HepG2 (cell line): Measurements from ENCODE around the gene CHST12. TPM values are rescaled to one million over a fixed set of nuclear protein-coding genes. Genes with fewer than 3 reads are reported as not detected.
A peak's percentile ranks its signal among the peaks of the same experiment; 100 is the strongest.

Experiments used
- BRD4 ChIP-seq: sonication (generic); formaldehyde crosslinking; IDR thresholded peaks from 2 replicates; pipeline ENCODE4 v1.4.0; 2020; ENCODE audit warnings: missing genetic modification reagents
- CHCHD3 ChIP-seq: sonication (generic); formaldehyde crosslinking; IDR thresholded peaks from 2 replicates; pipeline ENCODE4 v1.8.0; 2022; ENCODE audit warnings: mild to moderate bottlenecking, missing genetic modification reagents, moderate library complexity
- EEA1 ChIP-seq: sonication (generic); formaldehyde crosslinking; IDR thresholded peaks from 2 replicates; pipeline ENCODE4 v1.5.1; 2020; ENCODE audit warnings: mild to moderate bottlenecking, missing genetic modification reagents, borderline replicate concordance
- FOXK2 ChIP-seq: fragments of 450-650 bp; IDR thresholded peaks from 2 replicates; pipeline ENCODE4 v1.6.1; 2016
- KMT2A ChIP-seq: sonication (generic); formaldehyde crosslinking; IDR thresholded peaks from 2 replicates; pipeline ENCODE4 v1.4.0; 2020; ENCODE audit warnings: missing genetic modification reagents
- MXD3 ChIP-seq: IDR thresholded peaks from 2 replicates; pipeline ENCODE4 v1.6.1; 2016; ENCODE audit warnings: mild to moderate bottlenecking, missing biosample characterization, missing genetic modification reagents
- PRPF4 ChIP-seq: fragments of 200-400 bp; formaldehyde crosslinking; IDR thresholded peaks from 2 replicates; pipeline ENCODE4 v1.6.1; 2016; ENCODE audit warnings: low read length, low read depth; ENCODE audit not compliant: poor library complexity, severe bottlenecking
- RBFOX2 ChIP-seq: fragments of 200-400 bp; formaldehyde crosslinking; IDR thresholded peaks from 2 replicates; pipeline ENCODE4 v1.6.1; 2017; ENCODE audit warnings: low read depth, mild to moderate bottlenecking, low read length
- SMAD3 ChIP-seq: sonication (generic); formaldehyde crosslinking; IDR thresholded peaks from 2 replicates; pipeline ENCODE4 v1.4.0; 2020; ENCODE audit warnings: missing genetic modification reagents
- SP4 ChIP-seq: sonication (generic); formaldehyde crosslinking; IDR thresholded peaks from 2 replicates; pipeline ENCODE4 v1.8.1; 2023; ENCODE audit warnings: mild to moderate bottlenecking, missing genetic modification reagents
- TBX2 ChIP-seq: sonication (generic); formaldehyde crosslinking; IDR thresholded peaks from 2 replicates; pipeline ENCODE4 v1.5.0; 2020; ENCODE audit warnings: missing genetic modification reagents, mild to moderate bottlenecking, borderline replicate concordance
- ZBTB7A ChIP-seq: sonication (generic); formaldehyde crosslinking; IDR thresholded peaks from 2 replicates; pipeline ENCODE4 v1.8.0; 2022; ENCODE audit warnings: mild to moderate bottlenecking, missing genetic modification reagents
- ZFX ChIP-seq: sonication (generic); formaldehyde crosslinking; IDR thresholded peaks from 2 replicates; pipeline ENCODE4 v1.4.0; 2020; ENCODE audit warnings: mild to moderate bottlenecking, low read depth, missing genetic modification reagents, moderate library complexity
- ZNF446 ChIP-seq: sonication (generic); formaldehyde crosslinking; IDR thresholded peaks from 2 replicates; pipeline ENCODE4 v1.5.0; 2020; ENCODE audit warnings: mild to moderate bottlenecking, missing genetic modification reagents
- ZNF546 ChIP-seq: sonication (generic); formaldehyde crosslinking; conservative IDR thresholded peaks from 2 replicates; pipeline ENCODE4 v1.8.1; 2023; ENCODE audit warnings: mild to moderate bottlenecking, missing genetic modification reagents
- ZNF576 ChIP-seq: sonication (generic); formaldehyde crosslinking; IDR thresholded peaks from 2 replicates; pipeline ENCODE4 v1.4.0; 2020; ENCODE audit warnings: mild to moderate bottlenecking, missing genetic modification reagents
- ZNF850 ChIP-seq: sonication (generic); formaldehyde crosslinking; conservative IDR thresholded peaks from 2 replicates; pipeline ENCODE4 v1.9.0; 2021; ENCODE audit warnings: mild to moderate bottlenecking, missing genetic modification reagents
- polyA plus RNA-seq, 8 experiments: library from polyadenylated mRNA; depleted of rRNA in 3 of 8; stranded (reverse) in 7 of 8; unstranded in 1 of 8; fragments of >200 nt; fragmentation: Illumina TruSeq in 4 of 8; extraction: Trizol in 4 of 8; gene quantifications; 2 replicates each; pipeline versions ENCODE4 v1.2.1 to v1.2.3, GENCODE V29; 2011 to 2016; ENCODE audit warnings: low read depth in 4 of 8, missing spikeins in 1 of 8, mixed read lengths in 1 of 8; ENCODE audit not compliant: insufficient read depth in 1 of 8
- total RNA-seq, 5 experiments: library from RNA; depleted of rRNA; stranded (reverse); fragments of >200 nt; fragmentation: Illumina TruSeq; extraction: Trizol; gene quantifications; 2 replicates each; pipeline ENCODE4 v1.2.3, GENCODE V29; 2016; ENCODE audit warnings: low read depth in 1 of 5
- TF ChIP-seq, protein P1 (sequence below): sonication (generic); formaldehyde crosslinking; IDR thresholded peaks from 2 replicates; pipeline ENCODE4 v1.5.1; 2020; ENCODE audit warnings: mild to moderate bottlenecking, missing genetic modification reagents, moderate library complexity
- TF ChIP-seq, protein P2 (sequence below): sonication (generic); formaldehyde crosslinking; IDR thresholded peaks from 2 replicates; pipeline ENCODE4 v1.4.0; 2020; ENCODE audit warnings: mild to moderate bottlenecking, missing genetic modification reagents
- TF ChIP-seq, protein P3 (sequence below): sonication (generic); formaldehyde crosslinking; IDR thresholded peaks from 2 replicates; pipeline ENCODE4 v1.8.0; 2022; ENCODE audit warnings: missing genetic modification reagents, mild to moderate bottlenecking, moderate library complexity, borderline replicate concordance

Gene CHST12
- total and polyA plus RNA-seq, 2 of the 13 experiments (the other 11 are each of a cell fraction or from before 2014, with no cell fraction given), result 6.4 to 15.8 TPM

- TF ChIP-seq, protein P1, sequence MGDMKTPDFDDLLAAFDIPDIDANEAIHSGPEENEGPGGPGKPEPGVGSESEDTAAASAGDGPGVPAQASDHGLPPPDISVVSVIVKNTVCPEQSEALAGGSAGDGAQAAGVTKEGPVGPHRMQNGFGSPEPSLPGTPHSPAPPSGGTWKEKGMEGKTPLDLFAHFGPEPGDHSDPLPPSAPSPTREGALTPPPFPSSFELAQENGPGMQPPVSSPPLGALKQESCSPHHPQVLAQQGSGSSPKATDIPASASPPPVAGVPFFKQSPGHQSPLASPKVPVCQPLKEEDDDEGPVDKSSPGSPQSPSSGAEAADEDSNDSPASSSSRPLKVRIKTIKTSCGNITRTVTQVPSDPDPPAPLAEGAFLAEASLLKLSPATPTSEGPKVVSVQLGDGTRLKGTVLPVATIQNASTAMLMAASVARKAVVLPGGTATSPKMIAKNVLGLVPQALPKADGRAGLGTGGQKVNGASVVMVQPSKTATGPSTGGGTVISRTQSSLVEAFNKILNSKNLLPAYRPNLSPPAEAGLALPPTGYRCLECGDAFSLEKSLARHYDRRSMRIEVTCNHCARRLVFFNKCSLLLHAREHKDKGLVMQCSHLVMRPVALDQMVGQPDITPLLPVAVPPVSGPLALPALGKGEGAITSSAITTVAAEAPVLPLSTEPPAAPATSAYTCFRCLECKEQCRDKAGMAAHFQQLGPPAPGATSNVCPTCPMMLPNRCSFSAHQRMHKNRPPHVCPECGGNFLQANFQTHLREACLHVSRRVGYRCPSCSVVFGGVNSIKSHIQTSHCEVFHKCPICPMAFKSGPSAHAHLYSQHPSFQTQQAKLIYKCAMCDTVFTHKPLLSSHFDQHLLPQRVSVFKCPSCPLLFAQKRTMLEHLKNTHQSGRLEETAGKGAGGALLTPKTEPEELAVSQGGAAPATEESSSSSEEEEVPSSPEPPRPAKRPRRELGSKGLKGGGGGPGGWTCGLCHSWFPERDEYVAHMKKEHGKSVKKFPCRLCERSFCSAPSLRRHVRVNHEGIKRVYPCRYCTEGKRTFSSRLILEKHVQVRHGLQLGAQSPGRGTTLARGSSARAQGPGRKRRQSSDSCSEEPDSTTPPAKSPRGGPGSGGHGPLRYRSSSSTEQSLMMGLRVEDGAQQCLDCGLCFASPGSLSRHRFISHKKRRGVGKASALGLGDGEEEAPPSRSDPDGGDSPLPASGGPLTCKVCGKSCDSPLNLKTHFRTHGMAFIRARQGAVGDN (CRISPR knock-in tag), result peak; percentile 57; the same call in 1 of the 2 replicates
- TF ChIP-seq ZBTB7A (CRISPR knock-in tag) (0 out of 2 replicates have a peak, but pooled peaks have one; percentile 6), ZNF446 (CRISPR knock-in tag) (no peak), ZNF546 (CRISPR knock-in tag) (no peak), SMAD3 (CRISPR knock-in tag) (no peak), SP4 (CRISPR knock-in tag) (no peak), RBFOX2 (peak; percentile 85), PRPF4 (no peak), ZFX (CRISPR knock-in tag) (peak; percentile 13; the same call in 1 of the 2 replicates), ZNF576 (0 out of 2 replicates have a peak, but pooled peaks have one; percentile 23), CHCHD3 (CRISPR knock-in tag) (no peak), KMT2A (CRISPR knock-in tag) (0 out of 2 replicates have a peak, but pooled peaks have one; percentile 44), EEA1 (CRISPR knock-in tag) (peak; percentile 40; the same call in 1 of the 2 replicates), ZNF850 (peak; percentile 75; the same call in 1 of the 2 replicates), MXD3 (CRISPR knock-in tag) (no peak), FOXK2 (no peak), TBX2 (CRISPR knock-in tag) (no peak; the same call in 1 of the 2 replicates), BRD4 (CRISPR knock-in tag) (no peak)
- TF ChIP-seq, protein P2, sequence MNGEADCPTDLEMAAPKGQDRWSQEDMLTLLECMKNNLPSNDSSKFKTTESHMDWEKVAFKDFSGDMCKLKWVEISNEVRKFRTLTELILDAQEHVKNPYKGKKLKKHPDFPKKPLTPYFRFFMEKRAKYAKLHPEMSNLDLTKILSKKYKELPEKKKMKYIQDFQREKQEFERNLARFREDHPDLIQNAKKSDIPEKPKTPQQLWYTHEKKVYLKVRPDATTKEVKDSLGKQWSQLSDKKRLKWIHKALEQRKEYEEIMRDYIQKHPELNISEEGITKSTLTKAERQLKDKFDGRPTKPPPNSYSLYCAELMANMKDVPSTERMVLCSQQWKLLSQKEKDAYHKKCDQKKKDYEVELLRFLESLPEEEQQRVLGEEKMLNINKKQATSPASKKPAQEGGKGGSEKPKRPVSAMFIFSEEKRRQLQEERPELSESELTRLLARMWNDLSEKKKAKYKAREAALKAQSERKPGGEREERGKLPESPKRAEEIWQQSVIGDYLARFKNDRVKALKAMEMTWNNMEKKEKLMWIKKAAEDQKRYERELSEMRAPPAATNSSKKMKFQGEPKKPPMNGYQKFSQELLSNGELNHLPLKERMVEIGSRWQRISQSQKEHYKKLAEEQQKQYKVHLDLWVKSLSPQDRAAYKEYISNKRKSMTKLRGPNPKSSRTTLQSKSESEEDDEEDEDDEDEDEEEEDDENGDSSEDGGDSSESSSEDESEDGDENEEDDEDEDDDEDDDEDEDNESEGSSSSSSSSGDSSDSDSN, result peak; percentile 51; the same call in 1 of the 2 replicates
- TF ChIP-seq, protein P3, sequence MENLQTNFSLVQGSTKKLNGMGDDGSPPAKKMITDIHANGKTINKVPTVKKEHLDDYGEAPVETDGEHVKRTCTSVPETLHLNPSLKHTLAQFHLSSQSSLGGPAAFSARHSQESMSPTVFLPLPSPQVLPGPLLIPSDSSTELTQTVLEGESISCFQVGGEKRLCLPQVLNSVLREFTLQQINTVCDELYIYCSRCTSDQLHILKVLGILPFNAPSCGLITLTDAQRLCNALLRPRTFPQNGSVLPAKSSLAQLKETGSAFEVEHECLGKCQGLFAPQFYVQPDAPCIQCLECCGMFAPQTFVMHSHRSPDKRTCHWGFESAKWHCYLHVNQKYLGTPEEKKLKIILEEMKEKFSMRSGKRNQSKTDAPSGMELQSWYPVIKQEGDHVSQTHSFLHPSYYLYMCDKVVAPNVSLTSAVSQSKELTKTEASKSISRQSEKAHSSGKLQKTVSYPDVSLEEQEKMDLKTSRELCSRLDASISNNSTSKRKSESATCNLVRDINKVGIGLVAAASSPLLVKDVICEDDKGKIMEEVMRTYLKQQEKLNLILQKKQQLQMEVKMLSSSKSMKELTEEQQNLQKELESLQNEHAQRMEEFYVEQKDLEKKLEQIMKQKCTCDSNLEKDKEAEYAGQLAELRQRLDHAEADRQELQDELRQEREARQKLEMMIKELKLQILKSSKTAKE, result 0 out of 2 replicates have a peak, but pooled peaks have one; percentile 3
These were observed 48.3 kb upstream of the CHST12 start (continued) for GRCh38 chr7:2354939-2355704.
